Hippocampal formation (tissue), 2 donors: ENCODE data around the gene TMEM106C.

Source experiments
- DNase-seq, 2 donors: peaks; one replicate each; lab custom pipeline; 2025; lab: John Stamatoyannopoulos, UW

TMEM106C gene

DNA sequence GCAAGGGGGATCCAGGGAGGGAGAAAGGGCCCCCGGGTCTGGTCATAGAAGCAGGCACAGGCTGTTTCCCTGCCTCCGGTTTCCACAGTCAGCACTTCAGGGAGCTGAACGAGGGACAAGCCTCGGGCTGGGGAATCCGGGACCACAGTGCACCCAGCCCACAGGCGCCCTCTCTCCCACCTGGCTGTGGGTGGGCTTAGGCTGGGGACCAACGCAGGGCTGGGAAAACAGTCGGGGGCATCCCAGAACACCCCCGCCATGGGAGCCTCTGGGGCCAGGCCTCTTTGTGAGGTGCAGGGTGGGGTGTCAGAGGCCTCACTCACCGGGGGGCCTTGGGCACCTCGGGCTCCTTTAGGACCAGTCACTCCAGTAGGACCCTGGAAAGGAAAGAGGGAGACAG, 16.3 kb downstream of the TMEM106C start:
- DNase-seq: no peak

GRCh38 chr12:47980197-47980596, 16.8 kb downstream of the TMEM106C start:
- peak in 1 of 2 donors; percentile 5 for DNase-seq

DNA sequence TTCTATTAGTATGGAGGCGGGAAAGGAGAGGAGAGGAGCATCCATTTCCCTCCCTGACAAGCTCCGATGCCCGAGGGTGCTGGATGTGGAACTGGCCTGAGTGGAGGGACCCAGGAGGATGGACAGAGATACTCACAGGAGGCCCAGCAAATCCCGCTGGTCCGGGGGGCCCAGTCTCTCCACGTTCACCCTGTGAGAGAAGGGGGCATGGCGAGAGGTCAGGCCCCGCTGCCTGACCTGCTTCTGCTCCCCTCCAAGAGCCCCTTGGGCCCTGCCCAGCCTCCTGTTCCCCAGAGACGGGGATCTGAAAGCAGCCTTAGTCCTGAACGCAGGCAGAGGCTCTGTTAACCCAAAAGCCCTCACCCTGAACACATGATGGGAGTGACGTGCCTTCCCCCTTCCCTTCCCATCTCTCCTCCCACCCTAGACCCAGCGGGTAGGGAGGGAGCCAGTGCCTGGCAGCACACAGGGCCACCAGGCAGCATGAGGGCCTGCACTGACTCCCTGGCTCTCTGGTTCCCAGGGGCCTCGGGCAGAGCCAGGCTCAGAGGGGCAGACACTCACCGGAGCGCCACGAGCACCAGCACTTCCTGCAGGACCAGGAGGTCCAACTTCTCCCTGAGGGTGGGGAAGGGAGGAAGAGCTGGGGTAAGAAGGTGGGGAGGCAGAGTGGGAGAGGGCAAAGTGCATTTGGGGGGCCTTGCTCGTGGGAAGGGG, 17.5 kb downstream of the TMEM106C start:
- DNase-seq: no peak

DNA sequence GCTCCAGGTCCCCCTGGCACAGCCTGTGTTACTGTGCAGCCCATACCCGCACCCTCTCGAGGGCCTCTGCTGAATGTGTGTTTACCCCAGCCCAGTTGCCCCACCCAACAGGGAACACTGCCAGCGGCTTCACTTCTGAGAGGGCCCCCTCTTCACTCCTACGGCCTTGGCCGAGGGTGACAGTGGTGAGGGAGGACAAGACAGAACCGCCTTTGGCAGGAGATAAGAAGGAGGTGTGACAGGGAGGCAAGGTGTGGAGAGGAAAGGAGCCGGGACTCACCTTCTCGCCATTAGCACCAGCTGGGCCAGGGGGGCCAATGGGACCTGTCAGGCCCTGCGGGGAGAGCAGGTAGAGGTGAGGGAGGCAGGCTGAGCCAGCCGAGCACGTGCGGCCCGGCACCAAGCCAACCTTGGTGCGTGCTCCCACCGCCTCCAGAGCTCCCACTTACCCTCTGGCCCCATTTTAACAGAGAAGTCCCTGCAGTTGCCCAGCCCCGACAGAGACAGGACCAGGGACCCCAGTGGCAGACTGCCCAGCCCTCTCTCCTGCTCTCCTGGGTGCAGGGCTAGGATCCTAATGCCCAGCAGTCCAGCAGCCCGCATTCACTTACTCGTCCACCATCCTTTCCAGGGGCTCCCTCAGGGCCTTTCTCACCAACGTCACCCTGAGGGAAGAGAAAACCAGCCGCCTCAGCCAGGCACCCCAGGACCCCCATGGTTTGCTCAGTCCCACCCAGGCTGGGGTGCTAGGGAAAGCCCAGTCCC, 18.3 kb downstream of the TMEM106C start:
- DNase-seq: no peak

DNA sequence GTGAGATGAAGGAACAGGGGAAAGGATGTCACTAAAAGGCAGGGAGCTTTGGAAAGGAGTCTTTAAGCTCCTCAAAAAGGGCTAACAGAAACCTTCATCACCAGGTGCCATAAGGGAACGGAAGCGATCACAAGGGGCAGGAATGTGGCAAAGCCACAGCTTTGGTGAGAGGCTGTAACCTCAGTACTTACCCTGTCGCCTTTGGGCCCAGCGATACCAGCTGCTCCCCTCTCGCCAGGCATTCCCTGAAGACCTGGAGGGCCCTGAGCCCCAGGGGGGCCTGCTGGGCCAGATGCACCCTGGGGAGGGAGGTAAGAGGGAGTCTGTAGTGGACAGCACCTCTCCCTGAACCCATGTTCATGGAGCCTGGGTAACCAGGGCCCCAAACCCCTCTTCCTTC, 18.9 kb downstream of the TMEM106C start:
- no peak for DNase-seq

DNA sequence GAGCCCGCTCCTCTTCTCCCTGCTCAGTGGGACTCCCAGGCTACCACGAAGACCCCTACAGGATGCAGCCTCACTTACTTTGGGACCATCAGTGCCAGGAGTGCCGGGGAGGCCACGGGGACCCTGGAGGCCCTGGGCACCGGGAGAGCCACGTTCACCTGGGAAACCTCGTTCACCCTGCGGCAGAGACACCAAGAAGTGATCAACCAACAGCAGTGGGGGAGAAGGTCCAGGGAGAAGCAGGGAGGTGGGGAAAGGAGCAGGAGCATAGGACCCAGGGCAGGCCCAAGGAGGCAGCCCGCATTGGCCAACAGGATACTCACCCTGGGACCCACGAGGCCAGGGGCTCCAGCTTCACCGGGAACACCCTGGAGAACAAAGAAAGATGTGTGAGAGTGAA, 19.4 kb downstream of the TMEM106C start:
- no peak for DNase-seq

DNA sequence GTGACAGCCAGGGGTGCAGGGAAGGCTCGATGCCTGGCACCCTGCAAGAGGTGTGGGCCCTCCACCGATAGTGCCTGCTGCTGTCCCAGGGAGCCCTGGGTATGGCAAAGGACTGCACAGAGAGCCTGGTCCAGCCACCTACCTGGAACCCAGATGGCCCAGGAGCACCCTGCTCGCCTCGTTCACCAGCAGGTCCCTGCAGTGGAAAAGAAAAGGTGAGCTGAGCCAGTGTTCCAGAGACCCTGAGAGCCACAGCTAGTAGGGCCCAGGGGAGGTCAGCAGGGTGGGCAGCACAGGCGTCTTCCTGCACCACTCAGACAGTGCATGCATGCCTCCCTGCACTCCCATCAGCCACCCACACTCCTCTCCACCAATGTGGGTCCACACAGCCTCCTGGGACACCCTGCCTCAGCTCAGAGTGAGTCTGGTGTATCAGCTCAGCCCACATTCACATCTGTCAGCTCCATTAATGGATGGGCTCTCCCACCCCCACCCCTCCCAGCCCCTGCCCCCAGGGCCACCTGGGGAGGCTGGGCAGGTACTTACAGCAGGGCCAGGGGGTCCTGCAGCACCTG, 20.2 kb downstream of the TMEM106C start:
- DNase-seq: no peak

DNA sequence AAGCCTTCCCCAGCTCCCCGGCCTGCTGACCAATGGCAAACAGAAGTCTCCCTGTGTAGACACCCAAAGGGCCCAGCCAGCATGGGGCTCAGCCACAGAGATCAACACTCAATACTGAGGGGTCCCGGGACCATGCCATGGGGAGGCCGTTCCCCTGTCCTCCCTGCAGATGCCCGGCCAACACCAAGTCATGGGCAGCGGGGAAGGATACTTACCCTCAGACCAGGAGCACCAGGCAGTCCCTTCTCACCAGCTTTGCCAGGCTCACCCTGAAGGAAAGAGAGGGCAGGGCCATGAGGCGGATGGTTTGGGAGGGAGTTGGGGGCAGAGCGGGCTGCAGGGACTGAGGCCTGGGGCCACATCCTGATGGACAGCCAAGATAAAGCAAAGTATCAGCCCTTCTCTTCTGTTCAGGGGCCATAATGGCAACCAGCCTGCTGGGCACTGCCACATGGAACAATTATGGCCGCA, 21.0 kb downstream of the TMEM106C start:
- no peak for DNase-seq

- DNase-seq: no peak
Observed at GRCh38 chr12:47985596-47986290, 22.3 kb downstream of the TMEM106C start.

GRCh38 chr12:47986291-47986660, 22.9 kb downstream of the TMEM106C start:
- DNase-seq: no peak

GRCh38 chr12:47986832-47987231, 23.4 kb downstream of the TMEM106C start:
- DNase-seq: no peak

DNA sequence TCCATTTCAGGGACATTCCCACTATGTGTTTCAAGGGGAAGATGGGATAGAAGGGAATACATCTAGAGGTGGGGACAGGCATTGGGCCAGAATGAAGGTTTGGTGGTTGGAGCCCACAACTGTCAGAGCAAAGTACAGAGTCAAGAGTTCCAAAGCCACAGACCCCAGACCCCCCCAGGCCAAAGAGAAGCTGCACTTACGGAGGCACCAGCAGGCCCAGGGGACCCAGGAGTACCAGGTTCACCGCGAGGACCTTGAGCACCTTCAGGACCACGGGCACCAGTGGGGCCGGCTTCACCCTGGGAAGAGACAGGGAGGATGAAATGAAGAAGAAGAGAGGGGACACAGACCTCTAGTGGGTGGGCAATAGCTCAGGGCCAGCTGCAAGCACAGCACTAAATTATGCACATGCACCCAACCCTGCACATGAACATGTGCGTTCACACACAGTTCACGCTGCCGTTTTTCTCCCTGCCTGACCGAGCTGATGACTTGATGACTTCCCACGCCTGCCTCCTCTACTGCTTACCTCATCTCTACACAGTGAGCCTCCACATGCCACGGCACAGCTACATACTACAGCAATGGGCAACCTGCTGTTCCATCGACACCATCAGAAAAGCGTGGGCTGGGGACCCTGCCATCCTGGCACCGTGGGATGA, 24.1 kb downstream of the TMEM106C start:
- DNase-seq: peak in 1 of 2 donors; percentile 8

DNA sequence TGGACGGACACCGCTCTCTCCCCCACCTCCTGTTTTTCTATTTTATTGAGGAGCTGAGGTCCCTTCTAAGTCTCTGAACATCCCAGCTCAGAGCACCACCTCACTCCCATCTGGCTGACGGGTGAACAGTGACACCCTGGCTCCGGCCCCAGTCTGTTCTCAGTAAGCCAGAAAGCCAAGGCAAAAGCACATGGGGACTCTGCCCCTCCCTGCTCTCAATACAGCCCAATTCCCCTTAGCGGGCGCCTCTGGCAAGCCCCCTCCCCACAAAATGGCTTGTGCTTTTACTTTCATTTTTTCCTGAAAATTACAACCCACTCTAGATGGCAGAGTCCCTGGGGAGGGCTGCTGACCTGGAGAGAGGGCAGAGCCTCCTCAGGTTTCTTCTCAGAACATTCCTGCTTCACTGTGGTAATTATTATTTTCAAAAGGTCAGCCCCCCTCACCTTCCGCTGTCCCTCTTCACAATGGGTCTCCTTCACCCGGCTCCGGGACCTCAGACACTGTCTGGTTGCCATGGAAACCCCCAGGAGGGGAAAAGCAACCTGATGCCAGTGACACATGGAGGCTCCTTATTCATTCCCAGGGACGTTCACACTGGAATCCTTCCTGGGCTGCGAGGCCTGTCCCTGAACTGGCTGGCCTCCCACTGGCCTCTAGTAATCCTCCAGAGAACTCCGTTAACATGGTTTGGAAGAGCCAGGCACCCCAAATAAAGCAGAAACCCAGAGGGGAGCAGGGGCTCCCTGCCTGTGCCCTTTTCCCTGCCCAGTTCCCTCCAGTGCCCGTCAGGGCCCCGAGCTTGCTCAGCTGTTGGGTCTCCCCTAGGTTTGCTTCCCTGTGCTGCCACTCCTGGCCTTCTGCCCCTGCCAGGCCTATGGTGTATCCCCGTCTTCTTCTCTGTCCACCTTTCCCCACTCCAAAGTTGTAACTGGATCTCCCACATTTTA, 25.0 kb downstream of the TMEM106C start:
- no peak for DNase-seq

DNA sequence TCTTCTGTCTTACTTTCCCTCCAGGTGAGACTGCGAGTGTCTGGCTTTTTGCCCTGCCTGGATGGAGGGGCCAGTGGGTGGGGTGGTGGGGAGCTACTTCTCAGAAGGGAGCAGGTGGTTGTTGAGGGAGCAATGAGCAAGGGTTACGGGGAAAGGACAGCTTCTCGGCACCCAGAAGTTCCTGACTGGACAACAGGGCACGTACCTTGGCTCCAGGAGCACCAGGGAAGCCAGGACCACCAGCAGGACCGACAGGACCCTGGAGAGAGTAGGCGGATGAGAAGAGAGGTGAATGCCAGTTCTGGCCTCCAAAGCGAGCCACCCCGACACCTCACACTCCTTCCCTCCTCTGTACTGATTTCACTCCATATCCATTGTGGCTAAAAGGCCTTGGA, 25.6 kb downstream of the TMEM106C start:
- DNase-seq: no peak

- no peak for DNase-seq
Observed at GRCh38 chr12:47989666-47990065, 26.3 kb downstream of the TMEM106C start.

GRCh38 chr12:47990351-47991105, 27.1 kb downstream of the TMEM106C start:
- DNase-seq: no peak

- DNase-seq: no peak
Observed at GRCh38 chr12:47991106-47992061, 28.0 kb downstream of the TMEM106C start.

DNA sequence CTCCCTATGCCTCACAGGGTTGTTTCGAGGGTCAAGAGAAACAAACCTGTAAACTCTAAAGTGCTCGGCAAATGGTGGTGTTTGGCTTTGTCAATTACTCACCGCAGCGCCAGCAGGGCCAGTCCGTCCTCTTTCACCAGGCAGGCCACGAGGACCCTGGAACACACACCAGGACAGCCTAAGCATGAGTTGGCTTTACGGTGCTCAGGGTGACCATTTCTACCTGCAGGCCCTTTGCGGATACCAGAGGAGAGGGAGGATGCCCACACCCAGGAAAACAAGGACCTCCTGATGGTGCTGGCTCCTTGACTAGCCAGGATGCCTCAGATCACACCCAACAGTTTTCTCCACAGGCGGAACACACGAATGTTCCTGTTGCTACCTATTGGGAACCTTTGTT, 29.4 kb downstream of the TMEM106C start:
- DNase-seq: no peak

- DNase-seq: no peak
Observed at GRCh38 chr12:47993491-47993890, 30.1 kb downstream of the TMEM106C start.
